HepG2 (cell line): ENCODE measurements around the gene FBXO8. TPM values are rescaled to one million over a fixed set of nuclear protein-coding genes. Genes with fewer than 3 reads are reported as not detected.

Source experiments
- ATAC-seq: fragments of 200-7000 bp; cut with Tn5 transposase; 3 replicates; pipeline ENCODE4 v1.9.1; 2020; ENCODE audit warnings: mild to moderate bottlenecking, moderate library complexity
- BruUV-seq: library from RNA; stranded (reverse); fragments of 400-500 nt; replicated peaks from 2 replicates; lab custom pipeline; 2021; lab: Mats Ljungman, UMichigan
- CTCF ChIA-PET: fragments of 300-600 bp; formaldehyde crosslinking; extraction: SDS; loops from one replicate; lab custom pipeline; 2021; ENCODE audit warnings: low total read pairs, inconsistent platforms, low intra/inter-chr PET ratio; lab: Yijun Ruan, JAX
- POLR2A ChIA-PET: fragments of 350-600 bp; sonication (Branson Sonifier 250); formaldehyde crosslinking; loops from one replicate; lab custom pipeline; 2020; ENCODE audit warnings: antibody characterized with exemption, inconsistent platforms; lab: Yijun Ruan, JAX
- DNase-seq: peaks from one replicate; pipeline ENCODE4 v3.0.0-alpha.2; 2015; ENCODE audit warnings: low spot score
- FAIRE-seq: peaks from 3 replicates; lab custom pipeline; 2011; peaks lifted over from hg19 to GRCh38; lab: Jason Lieb, UNC
- H2AFZ ChIP-seq: one replicate; pipeline ENCODE4 v1.6.1; 2011; ENCODE audit warnings: low read length, inconsistent platforms
- H3K27ac ChIP-seq: fragments of 300-600 bp; 3 replicates; pipeline ENCODE4 v1.8.0; 2011; ENCODE audit warnings: mixed run types, mild to moderate bottlenecking, mixed read lengths, low read length, inconsistent platforms; ENCODE audit not compliant: insufficient read depth; ENCODE audit errors: extremely low read length
- H3K27me3 ChIP-seq, 2 experiments: fragments of 200-600 bp in 1 of 2; 2 replicates in 1 of 2; 3 replicates in 1 of 2; pipeline versions ENCODE4 v1.6.0 to v1.8.0; 2011; ENCODE audit warnings: low read length in 2 of 2, mild to moderate bottlenecking in 2 of 2, moderate library complexity in 2 of 2, inconsistent platforms in 1 of 2; ENCODE audit not compliant: insufficient read depth in 2 of 2, control insufficient read depth in 1 of 2
- H3K36me3 ChIP-seq, 2 experiments: fragments of 200-600 bp in 1 of 2; replicated peaks in 1 of 2; 2 replicates in 1 of 2; 3 replicates in 1 of 2; pipeline versions ENCODE4 v1.5.1 to v1.8.0; 2011; ENCODE audit warnings: low read length in 2 of 2, inconsistent platforms in 1 of 2; ENCODE audit not compliant: insufficient read depth in 2 of 2, control insufficient read depth in 1 of 2
- H3K4me1 ChIP-seq: 2 replicates; pipeline ENCODE4 v1.5.1; 2012; ENCODE audit warnings: low read length, inconsistent platforms; ENCODE audit not compliant: insufficient read depth
- H3K4me2 ChIP-seq: 2 replicates; pipeline ENCODE4 v1.6.0; 2011; ENCODE audit warnings: low read depth, low read length, inconsistent platforms
- H3K4me3 ChIP-seq, 3 experiments: fragments of 200-600 bp in 1 of 3; sonication (generic), shearing (Covaris generic) in 1 of 3; replicated peaks in 1 of 3; 2 replicates each; pipeline ENCODE4 v1.5.1; 2011 to 2016; ENCODE audit warnings: low read length in 3 of 3, inconsistent platforms in 2 of 3, low read depth in 2 of 3, mild to moderate bottlenecking in 2 of 3, control low read depth in 1 of 3, mixed read lengths in 1 of 3; ENCODE audit not compliant: insufficient read depth in 1 of 3
- H3K79me2 ChIP-seq: one replicate; pipeline ENCODE4 v1.6.1; 2011; ENCODE audit warnings: low read length, inconsistent platforms; ENCODE audit not compliant: insufficient read depth
- H3K9ac ChIP-seq: 2 replicates; pipeline ENCODE4 v1.6.0; 2011; ENCODE audit warnings: mild to moderate bottlenecking, low read depth, low read length, inconsistent platforms; ENCODE audit not compliant: insufficient read depth
- H3K9me3 ChIP-seq: 2 replicates; pipeline ENCODE4 v1.5.1; 2012; ENCODE audit warnings: mild to moderate bottlenecking, low read length
- H4K20me1 ChIP-seq: 2 replicates; pipeline ENCODE4 v1.6.0; 2011; ENCODE audit warnings: inconsistent platforms, mild to moderate bottlenecking, low read length, moderate library complexity; ENCODE audit not compliant: insufficient read depth
- MATR3 ChIP-seq: sonication (generic); formaldehyde crosslinking; IDR thresholded peaks from 2 replicates; pipeline ENCODE4 v1.4.0; 2020; ENCODE audit warnings: missing genetic modification reagents
- NFYC ChIP-seq: IDR thresholded peaks from 2 replicates; pipeline ENCODE4 v1.6.1; 2016; ENCODE audit warnings: missing genetic modification reagents, missing compliant biosample characterization
- NR1H2 ChIP-seq: sonication (generic); formaldehyde crosslinking; IDR thresholded peaks from 2 replicates; pipeline ENCODE4 v1.8.1; 2022; ENCODE audit warnings: low read depth, missing genetic modification reagents, borderline replicate concordance
- PBX3 ChIP-seq: sonication (generic); formaldehyde crosslinking; IDR thresholded peaks from 2 replicates; pipeline ENCODE4 v1.8.1; 2023; ENCODE audit warnings: missing genetic modification reagents, inconsistent platforms, borderline replicate concordance
- ZC3H4 ChIP-seq: sonication (generic); formaldehyde crosslinking; IDR thresholded peaks from 2 replicates; pipeline ENCODE4 v1.4.0; 2020; ENCODE audit warnings: missing genetic modification reagents, borderline replicate concordance
- ZFP36L2 ChIP-seq: sonication (generic); formaldehyde crosslinking; IDR thresholded peaks from 2 replicates; pipeline ENCODE4 v1.4.0; 2020; ENCODE audit warnings: missing genetic modification reagents
- ZHX1 ChIP-seq: sonication (generic); formaldehyde crosslinking; IDR thresholded peaks from 2 replicates; pipeline ENCODE4 v1.8.1; 2022; ENCODE audit warnings: low read depth, mild to moderate bottlenecking, missing genetic modification reagents
- ZNF83 ChIP-seq: sonication (generic); formaldehyde crosslinking; IDR thresholded peaks from 2 replicates; pipeline ENCODE4 v1.4.0; 2020; ENCODE audit warnings: missing genetic modification reagents, mild to moderate bottlenecking, borderline replicate concordance
- ZSCAN5A ChIP-seq: sonication (generic); formaldehyde crosslinking; IDR thresholded peaks from 2 replicates; pipeline ENCODE4 v1.8.0; 2022; ENCODE audit warnings: mild to moderate bottlenecking, missing genetic modification reagents, borderline replicate concordance
- WGBS: methylation state at CpG from one replicate; pipeline ENCODE4 v1.1.6; 2017; ENCODE audit warnings: low lambda C conversion rate; 5-methylcytosine and 5-hydroxymethylcytosine counted together
- in situ Hi-C: cut with HindIII; loops from 2 replicates; pipeline ENCODE4 v1.10.0; 2017; ENCODE audit warnings: low pct_unique_long_range_greater_than_20kb; ENCODE audit not compliant: extremely low pct_ligation_motif_present
- intact Hi-C: fragments of 100-400 bp; cut with micrococcal nuclease; formaldehyde crosslinking; loops from one replicate; pipeline ENCODE4 v1.10.0; 2022; ENCODE audit not compliant: unreplicated experiment
- polyA plus RNA-seq, 8 experiments: library from polyadenylated mRNA; depleted of rRNA in 3 of 8; stranded (reverse) in 7 of 8; unstranded in 1 of 8; fragments of >200 nt; fragmentation: Illumina TruSeq in 4 of 8; extraction: Trizol in 4 of 8; gene quantifications; 2 replicates each; pipeline versions ENCODE4 v1.2.1 to v1.2.3, GENCODE V29; 2011 to 2016; ENCODE audit warnings: low read depth in 4 of 8, missing spikeins in 1 of 8, mixed read lengths in 1 of 8; ENCODE audit not compliant: insufficient read depth in 1 of 8
- total RNA-seq, 5 experiments: library from RNA; depleted of rRNA; stranded (reverse); fragments of >200 nt; fragmentation: Illumina TruSeq; extraction: Trizol; gene quantifications; 2 replicates each; pipeline ENCODE4 v1.2.3, GENCODE V29; 2016; ENCODE audit warnings: low read depth in 1 of 5
- TF ChIP-seq, protein P1 (sequence below): sonication (generic); formaldehyde crosslinking; IDR thresholded peaks from 2 replicates; pipeline ENCODE4 v1.4.0; 2020; ENCODE audit warnings: missing genetic modification reagents, mild to moderate bottlenecking, borderline replicate concordance

Gene FBXO8
- total and polyA plus RNA-seq, 2 of the 13 experiments (the other 11 are each of a cell fraction or from before 2014, with no cell fraction given): 11.7 to 15.2 TPM

- intact Hi-C loops: no loop called here
Measured at GRCh38 chr4:174263445-174263736, 20.1 kb downstream of the FBXO8 start.

More at GRCh38 chr4:174263445-174263736, 20.1 kb downstream of the FBXO8 start:
- ATAC-seq (no peak), FAIRE-seq (no peak), DNase-seq (no peak)
- POLR2A ChIA-PET: no interaction called here
- Histone ChIP-seq H3K4me1 (peaks cover 8% of the 10 kb centered on the region), H3K4me3 (no peak overlapping the region), H3K36me3 (no peaks in the 10 kb centered on the region; a peak in 2 of 5 replicates), H3K27ac (no peak overlapping the region), H3K9ac (no peak overlapping the region), H4K20me1 (no peaks in the 10 kb centered on the region), H3K79me2 (no peaks in the 10 kb centered on the region), H3K4me2 (no peak overlapping the region), H3K27me3 (no peaks in the 10 kb centered on the region; a peak in 1 of 5 replicates), H3K9me3 (no peaks in the 10 kb centered on the region), H2AFZ (no peak overlapping the region)
- in situ Hi-C loops: no loop called here
- CTCF ChIA-PET: no interaction called here
- no peak for TF ChIP-seq ZHX1 (CRISPR knock-in tag)
- no peak for TF ChIP-seq ZFP36L2 (CRISPR knock-in tag)
- TF ChIP-seq PBX3 (CRISPR knock-in tag): no peak
- no peak for TF ChIP-seq NR1H2 (CRISPR knock-in tag)
- no peak for TF ChIP-seq ZC3H4 (CRISPR knock-in tag)
- no peak for TF ChIP-seq ZSCAN5A (CRISPR knock-in tag)
- TF ChIP-seq MATR3 (CRISPR knock-in tag): no peak
- TF ChIP-seq ZNF83 (CRISPR knock-in tag): no peak
- TF ChIP-seq, protein P1, sequence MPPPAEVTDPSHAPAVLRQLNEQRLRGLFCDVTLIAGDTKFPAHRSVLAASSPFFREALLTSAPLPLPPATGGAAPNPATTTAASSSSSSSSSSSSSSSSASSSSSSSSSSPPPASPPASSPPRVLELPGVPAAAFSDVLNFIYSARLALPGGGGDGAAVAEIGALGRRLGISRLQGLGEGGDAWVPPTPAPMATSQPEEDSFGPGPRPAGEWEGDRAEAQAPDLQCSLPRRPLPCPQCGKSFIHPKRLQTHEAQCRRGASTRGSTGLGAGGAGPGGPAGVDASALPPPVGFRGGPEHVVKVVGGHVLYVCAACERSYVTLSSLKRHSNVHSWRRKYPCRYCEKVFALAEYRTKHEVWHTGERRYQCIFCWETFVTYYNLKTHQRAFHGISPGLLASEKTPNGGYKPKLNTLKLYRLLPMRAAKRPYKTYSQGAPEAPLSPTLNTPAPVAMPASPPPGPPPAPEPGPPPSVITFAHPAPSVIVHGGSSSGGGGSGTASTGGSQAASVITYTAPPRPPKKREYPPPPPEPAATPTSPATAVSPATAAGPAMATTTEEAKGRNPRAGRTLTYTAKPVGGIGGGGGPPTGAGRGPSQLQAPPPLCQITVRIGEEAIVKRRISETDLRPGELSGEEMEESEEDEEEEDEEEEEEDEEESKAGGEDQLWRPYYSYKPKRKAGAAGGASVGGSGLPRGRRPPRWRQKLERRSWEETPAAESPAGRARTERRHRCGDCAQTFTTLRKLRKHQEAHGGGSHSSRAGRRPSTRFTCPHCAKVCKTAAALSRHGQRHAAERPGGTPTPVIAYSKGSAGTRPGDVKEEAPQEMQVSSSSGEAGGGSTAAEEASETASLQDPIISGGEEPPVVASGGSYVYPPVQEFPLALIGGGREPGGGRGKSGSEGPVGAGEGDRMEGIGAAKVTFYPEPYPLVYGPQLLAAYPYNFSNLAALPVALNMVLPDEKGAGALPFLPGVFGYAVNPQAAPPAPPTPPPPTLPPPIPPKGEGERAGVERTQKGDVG (CRISPR knock-in tag): no peak
- TF ChIP-seq NFYC: no peak
- BruUV-seq: no TSS peak
- WGBS: 95% methylated on average over 3 of the region's 3 CpGs
